ENCODE data around the gene DDX49.

DDX49 gene

DNA sequence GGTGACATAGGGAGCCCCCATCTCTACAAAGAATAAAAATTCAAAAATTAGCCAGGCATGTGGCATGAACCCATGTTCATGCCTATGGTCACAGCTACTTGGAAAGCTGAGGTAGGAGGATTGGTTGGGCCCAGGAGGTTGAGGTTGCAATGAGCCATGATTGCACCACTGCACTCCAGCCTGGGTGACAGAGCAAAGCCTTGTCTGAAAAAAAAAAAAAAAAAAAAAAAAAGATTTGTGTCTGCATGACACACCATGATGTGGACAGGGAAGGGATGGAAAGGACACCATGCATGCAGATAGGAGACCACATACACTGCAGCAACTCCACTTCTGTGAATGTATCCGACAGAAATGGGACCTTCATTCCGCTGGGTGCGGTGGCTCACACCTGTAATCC lies 55.5 kb downstream of the DDX49 start:
- no peak for DNase-seq (ENCODE audit: low read depth in 2 of 2)

GRCh38 chr19:18975869-18976268 lies 56.4 kb downstream of the DDX49 start:
- DNase-seq (ENCODE audit: low read depth in 2 of 2), result no peak

All from stimulated activated CD8-positive, alpha-beta memory T cell treated with anti-CD3 and anti-CD28 coated beads, Interleukin-15, amount 100 ng/mL, for 4 hours (primary cell).